NOMO-1 treated with dmso at 0.1 percent for 144 hours (cell line): ENCODE data around the gene TACC2.
"Not testable (repeated sequence)": the region's sequence is repeated elsewhere in the genome, so short reads cannot be mapped to it uniquely, and the experiment has no call there.

Source experiments
- DNase-seq: peaks from one replicate; lab custom pipeline; 2025; ENCODE audit not compliant: unreplicated experiment; lab: John Stamatoyannopoulos, UW

Gene TACC2

DNA sequence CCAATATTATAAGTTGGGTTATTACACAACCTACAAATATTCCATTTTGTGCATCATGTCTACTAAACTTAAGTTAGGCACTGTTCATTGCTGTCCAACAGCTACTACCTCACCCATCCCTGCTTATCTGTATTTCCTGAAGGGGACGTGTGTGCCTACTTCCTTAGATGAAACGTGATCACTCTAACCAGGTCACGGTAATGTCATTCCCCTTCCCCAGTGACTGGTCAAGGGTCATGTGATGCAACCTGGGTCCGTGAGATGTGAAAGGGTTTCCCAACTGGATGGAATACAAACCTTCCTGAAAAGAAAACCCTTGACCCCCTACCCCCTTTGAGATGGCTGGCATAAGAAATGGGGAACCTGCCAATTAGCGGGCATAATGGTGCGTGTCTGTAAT, 12.4 kb upstream of the TACC2 start:
- no peak for DNase-seq

DNA sequence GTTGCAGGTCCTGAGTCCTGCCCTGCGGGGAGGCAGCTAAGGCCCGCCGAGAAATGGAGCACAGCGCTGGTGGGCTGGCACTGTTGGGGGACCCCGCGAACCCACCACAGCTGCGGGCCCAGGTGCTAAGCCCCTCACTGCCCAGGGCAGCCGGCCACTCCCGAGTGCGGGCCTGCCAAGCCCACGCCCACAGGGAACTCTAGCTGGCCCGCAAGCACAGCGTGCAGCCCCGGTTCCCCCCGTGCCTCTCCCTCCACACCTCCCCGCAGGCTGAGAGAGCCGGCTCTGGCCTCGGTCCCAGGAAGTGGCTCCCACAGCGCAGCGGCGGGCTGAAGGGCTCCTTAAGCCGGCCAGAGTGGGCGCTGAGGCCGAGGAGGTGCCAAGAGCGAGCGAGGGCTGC, 10.5 kb upstream of the TACC2 start:
- DNase-seq: no peak

DNA sequence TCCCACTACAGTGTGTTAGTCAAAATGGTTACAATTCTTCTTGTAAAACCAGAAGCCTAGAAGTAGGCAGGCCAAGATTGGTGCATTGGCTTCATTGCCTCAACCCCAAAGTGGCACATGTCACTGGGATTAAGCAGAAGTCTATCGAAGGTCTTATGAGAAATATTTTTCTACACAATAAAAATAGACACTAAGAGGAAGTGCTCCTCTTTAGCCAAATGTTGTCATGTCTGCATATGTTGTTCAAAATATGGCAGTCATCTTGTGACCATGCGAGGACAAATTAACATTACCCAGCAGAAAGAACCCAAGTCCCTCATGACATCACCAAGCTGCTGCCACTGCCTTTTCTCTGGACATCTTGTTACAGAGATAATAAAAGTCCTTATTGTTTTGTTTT, 7.6 kb upstream of the TACC2 start:
- DNase-seq: no peak

DNA sequence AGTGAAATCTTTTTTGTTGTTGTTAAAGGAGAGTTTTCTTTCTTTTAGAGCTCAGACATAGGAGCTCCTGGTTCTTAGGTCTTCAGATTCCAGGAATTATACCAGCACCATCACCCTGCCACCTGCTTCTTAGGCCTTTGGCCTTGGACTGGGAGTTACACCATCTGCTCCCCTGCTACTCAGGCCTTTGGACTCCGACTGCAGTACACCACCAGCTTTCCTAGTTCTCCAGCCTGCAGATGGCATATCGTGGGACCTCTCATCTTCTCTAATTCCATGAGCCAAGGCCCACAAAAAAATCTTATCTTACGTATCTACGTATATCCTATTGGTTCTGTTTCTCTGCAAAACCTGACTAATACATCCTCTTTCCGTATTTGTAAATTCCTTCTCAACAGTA, 5.1 kb upstream of the TACC2 start:
- DNase-seq: no peak

DNA sequence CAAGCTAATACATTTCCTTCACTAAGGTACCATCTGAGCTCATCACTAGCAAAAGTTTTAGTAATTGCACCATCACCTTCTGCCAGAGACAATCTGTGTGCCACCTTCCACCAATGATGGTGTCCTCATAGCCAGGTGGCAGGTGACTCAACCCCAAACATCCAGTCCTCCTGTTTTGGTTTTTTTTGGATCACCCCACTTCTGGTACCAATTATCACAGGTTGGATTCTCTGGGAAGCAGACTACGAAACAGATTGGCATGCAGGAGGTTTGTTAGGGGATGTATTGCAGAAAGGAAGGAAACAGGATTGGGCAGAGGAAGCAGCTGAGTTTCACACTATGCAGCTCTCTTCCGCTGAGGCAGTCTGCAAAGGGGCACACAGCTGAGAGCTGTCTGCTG, 4.5 kb upstream of the TACC2 start:
- DNase-seq: no peak

DNA sequence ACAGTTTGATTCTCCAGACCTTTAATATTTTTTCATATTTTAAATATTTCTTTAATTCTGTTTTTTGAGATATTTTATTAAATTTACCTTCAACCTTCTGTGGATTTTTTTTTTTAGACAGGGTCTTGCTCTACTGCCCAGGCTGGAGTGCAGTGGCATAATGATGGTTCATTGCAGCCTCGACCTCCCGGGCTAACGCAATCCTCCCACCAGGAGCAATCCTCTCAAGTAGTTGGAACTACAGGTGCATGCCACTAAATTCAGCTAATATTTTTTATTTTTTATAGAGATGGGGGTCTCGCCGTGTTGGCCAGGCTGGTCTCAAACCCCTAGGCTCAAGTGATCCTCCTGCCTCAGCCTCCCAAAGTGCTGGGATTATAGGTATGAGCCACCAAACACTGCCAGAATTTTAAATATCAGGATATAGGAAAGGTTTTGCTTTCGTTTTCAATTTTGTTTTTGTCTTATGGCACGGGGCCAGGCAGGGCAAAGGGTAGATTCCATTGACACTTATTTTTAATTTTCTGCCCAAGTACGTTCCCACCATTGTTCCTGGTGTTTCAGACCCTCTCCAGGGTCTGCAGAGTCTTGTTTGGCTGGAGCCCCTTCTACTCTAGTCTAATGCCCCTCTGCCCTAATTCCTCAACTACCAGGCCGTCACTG, 1.2 kb downstream of the TACC2 start:
- DNase-seq: no peak

DNA sequence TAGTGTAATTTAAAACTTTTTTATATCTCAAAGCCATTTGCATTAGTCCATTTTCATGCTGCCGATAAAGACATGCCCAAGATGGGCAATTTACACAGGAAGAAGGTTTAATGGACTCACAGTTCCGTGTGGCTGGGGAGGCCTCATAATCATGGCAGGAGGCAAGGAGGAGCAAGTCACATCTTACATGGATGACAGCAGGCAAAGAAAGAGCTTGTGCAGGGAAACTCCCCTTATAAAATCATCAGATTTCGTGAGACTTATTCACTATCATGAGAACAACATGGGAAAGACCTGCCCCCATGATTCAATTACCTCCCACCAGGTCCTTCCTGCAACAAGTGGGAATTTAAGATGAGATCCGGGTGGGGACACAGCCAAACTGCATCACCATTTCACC, 2.8 kb downstream of the TACC2 start:
- DNase-seq: not testable (repeated sequence)

DNA sequence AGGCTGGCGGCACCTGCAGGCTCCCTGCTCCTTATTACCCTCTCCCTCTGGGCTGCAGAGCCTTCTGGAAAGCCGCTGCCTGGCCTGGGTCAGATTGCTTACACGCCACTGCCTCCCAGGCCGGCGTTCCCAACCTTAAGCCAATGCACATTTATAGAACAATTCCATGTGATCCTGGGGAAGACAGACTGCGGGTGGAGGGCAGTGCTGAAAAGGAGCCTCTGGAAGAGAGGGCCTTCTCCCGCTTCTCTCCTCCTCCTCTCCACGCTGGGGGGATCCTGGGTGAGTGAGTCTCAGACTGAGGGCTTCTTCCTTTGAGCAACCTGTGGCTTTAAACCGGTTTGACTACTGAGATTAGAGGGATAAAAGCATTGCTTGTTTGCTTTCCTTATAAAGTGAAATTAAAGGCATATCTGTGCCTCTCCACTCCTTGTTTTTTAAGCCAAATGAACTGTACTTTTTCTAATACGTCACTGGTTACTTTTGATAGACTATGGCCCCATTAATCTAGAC, 5.5 kb downstream of the TACC2 start:
- no peak for DNase-seq

DNA sequence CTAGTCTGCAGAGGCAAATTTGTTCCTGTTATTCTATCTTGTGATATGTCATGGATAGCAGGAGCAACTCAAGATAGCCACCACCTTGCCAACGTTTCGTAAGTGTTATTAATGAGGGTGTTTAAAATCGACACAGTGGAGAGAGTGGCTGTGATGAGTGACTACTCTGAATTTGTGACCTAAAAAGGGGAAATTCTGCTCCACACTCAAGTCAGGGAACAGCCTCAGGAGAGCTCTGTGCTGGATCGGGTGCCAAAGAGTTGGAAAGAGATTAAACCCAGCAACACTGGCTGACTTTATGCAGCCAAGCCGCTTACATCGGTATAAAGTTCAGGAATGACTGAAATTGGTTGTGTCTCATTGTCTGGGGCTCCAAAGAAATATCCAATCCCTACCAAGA, 9.5 kb downstream of the TACC2 start:
- no peak for DNase-seq

DNA sequence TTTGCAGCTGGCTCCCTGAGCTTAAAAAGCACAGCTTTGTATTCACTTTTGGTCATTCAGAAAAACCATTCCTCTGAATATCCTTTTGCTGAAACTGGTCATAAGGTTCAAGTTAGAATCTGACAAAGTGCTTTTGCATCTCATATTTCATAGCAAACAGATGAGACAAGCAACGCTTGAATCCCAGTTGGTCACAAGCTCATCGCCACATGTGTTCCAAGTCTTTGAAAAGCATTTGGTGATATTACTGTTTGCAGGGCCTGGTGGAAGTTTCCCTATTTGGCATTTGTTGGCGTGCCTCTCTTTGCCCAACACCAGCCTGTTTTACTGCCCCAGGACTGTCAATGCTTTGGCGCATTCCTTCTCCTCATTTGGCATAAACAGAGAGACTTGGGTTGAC, 10.3 kb downstream of the TACC2 start:
- DNase-seq: no peak

DNA sequence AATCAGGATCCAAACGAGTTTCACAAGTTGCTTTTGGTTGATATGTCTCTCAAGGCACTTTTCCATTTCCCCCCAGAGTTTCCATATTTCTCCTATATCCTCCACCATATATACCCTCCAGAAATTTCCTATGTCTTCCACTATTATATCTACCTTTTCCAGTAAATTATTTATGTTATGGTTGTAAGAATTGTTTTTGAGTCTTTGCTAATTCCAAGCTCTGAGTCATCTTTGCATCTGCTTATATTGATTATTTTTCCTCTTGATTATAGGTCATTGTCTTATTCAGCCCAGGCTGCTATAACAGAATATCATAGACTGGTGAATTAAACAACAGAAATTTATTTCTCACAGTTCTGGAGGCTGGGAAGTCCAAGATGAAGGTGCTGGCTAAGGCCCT, 12.7 kb downstream of the TACC2 start:
- DNase-seq: no peak

DNA sequence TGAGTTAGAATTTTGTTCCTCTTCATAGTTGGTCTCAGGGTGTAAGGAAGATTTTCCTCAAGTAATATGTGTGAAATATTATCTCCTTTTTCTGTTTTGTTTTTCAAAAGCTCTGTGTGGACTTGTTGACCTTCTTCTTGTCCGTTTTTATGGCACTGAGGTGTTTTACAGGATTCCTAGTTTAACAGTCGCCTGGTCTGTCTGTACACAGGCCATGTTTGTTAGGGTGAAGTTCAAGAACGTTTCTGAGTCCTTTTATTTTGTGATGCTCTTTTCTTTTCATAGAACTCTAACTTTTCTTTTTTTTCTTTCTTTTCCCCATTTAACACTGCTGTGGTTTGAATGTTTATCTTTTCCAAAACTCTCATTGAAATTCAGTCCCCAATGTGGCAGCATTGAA, 18.5 kb downstream of the TACC2 start:
- DNase-seq: no peak

DNA sequence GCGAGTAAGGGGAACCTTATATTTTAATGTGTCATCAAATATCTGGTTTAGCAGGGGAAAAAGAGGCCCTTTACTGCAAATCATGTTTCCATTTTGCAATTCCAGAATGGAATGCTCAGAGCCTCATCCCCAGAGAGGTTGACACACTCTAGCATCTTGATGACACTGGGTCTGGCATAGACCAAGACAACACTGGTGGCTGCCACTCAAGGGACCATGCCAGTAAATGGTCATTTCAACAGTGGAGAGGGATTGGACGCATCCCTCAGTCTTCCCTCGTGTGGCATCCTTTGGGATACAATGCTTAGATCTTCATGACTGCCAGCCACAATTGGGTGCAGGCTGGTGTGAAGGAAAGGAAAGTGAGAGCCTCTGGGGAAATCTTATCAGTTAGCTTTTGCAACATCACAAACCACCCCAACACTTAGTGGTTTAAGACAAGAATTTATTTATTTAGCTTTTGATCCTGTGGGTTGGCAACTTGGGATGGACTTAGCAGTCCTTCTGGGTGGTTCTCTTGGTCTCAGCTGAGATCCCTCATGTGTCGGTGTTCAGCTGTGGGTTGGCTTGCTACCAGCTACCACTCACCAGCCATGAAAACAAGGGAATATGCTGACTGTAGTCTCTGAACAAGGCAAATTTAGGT, 21.6 kb downstream of the TACC2 start:
- no peak for DNase-seq

DNA sequence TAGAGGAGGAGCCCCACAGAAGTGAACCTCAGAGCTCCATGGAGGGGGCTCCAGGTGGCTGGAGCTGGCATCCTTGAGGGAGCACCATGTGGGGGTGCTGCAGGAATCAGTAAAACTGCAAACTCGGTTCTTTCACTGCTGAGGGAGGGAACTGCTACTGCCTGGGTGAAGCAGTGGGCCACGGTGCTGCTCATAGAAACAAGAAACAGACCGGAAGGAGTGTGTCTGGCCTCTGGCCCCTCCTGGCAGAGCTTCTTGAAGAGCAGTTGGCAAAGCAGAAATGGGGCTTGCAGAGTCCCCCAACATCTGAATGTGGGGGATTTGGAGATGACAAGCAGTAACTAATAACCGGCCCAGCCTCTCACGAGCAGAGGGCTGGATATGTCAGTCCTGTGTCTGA, 23.8 kb downstream of the TACC2 start:
- DNase-seq: no peak

DNA sequence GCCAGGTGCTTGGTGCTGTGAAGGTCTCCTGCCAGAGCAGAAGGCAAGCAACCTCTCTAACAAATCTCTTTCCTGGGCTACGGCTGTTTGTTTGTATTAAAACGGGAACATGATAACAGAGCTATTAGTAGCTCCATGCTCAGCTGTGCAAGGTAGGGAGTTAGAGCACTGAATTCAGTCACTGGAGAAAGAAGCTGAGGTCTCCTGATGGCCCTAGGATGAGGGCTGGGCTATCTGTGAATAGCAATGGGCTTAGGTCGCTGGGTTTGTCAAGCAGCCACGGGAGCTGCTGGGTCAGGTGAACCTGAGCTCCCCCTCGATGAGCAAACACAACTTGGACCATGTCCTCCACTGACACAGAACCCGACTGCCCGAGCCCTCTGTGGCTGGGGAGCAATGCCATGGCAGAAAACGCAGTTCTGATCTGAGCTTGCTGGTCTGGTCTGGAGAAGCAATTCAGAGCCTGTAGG, 24.4 kb downstream of the TACC2 start:
- DNase-seq: no peak

DNA sequence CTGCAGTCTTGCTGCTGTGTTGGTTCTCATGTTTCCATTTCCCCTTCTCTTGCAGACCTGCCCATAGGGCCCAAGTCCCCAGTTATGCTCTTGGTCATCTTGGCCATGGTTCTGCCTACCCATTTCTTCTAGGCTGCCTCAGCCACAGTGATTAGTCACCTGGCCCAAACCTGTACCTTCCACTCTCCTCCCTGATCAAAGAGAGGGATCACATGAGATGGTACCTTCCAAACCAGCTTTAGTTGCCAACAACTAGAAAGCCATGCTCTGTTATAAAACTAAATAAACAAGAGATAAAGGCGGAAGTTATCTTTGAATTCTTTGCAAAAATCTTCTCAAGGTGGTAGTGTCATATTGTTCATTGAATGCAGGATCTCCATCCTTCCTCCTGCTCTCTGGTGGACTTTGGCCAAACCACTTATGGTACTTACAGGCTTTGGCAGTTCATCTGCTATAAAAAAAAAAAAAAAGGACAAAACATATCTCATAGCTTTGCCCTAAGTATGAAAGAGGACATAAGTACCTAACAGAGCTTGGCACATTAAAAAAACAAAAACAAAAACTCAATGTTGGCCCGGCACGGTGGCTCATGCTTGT, 25.8 kb downstream of the TACC2 start:
- DNase-seq: no peak

DNA sequence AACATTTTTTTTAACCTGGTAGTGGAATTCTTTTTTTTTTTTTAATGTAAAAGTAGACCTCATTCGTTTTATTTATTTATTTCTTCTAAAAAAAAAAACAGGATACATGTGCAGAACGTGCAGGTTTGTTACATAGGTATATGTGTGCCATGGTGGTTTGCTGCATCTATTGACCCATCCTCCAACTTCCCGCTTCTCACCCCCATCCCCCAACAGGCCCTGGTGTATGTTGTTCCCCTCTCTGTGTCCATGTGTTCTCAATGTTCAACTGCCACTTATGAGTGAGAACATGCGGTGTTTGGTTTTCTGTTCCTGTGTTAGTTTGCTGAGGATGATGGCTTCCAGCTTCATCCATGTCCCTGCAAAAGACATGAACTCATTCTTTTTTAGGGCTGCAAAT, 29.0 kb downstream of the TACC2 start:
- not testable (repeated sequence) for DNase-seq

DNA sequence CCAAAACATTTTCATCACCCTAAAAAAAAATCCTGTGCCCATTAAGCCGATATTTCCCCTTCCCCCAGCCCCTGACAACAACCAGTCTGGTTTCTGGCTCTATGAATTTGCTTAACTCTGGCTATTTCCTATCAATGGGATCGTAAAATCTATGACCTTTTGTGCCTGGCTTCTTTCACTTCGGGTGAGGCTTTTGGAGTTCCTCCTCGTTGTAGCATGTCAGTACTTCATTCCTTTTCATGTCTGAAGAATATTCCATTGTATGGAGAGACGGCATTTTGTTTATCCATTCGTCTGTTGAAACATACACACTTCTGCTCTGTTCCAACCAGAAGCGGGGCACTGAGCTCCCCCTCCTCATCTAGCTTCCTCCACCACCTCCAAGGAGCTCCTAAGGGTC, 29.5 kb downstream of the TACC2 start:
- DNase-seq: no peak

DNA sequence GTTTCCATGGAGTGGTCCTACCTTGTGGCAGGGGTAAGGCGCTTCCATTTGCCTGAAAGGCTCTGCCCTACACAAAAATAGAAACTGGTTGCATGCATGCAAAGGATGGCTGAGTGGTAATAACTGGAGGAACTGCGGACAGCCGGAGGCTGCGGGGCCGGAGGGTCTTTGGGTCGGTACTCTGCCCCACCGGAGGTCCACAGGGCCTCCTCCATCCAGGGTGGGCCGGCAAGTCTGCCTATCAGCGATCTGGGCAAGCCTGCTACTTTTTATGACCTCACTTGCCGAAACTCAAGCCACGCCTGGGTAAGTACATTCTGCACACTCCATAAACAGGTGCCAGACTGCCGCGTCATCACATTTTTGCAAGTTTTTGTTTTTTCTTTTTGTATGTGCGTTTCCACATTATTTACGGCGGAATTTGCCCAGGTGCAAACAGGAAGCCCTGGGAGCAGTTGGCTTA, 30.0 kb downstream of the TACC2 start:
- DNase-seq: peak; percentile 27

DNA sequence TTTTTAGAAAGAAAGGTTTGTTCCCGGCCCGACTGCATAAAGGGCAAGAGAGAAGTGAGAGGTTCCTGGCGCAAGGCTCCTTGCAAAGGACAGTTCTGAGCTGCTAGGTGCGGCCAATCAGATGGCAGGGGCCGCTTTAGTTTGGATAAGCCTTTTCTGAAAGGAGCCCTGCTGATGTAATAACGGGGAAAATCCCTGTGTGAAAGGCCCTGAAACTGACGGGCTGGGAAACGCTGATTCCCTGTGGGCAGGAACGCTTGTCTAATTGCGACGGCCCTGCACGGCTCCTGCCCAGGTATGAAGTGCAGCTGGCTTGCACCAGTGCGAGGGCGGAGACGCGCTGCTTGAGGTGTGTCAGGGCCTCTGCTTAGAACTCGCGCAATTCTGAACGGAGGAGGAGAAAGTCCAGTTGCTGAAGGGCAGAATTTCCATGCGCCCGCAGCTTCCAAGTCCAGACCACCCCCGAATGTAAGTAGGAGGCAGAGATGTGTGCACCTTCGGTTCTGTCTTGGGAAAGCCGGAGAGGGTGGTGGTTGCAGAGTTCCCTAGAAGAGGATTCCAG, 30.5 kb downstream of the TACC2 start:
- DNase-seq: no peak

DNA sequence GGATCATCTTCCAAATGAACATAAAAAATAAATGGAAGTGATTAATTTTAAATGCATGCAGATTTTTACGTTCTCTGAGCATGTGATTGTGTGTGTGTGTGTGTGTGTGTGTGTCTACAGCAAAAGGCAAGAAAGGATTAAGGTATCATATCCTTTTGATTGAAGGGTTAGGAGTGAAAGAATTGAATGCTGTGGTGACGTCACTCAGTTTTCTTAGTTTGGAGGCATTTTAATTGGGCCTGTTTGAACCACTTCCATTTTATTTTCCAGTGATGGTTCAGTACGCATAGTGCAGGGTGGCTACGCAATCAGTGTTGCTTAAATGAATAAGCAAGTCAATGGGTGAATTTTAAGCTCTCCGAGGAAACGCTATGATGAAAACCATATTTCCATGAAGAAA, 31.3 kb downstream of the TACC2 start:
- no peak for DNase-seq

DNA sequence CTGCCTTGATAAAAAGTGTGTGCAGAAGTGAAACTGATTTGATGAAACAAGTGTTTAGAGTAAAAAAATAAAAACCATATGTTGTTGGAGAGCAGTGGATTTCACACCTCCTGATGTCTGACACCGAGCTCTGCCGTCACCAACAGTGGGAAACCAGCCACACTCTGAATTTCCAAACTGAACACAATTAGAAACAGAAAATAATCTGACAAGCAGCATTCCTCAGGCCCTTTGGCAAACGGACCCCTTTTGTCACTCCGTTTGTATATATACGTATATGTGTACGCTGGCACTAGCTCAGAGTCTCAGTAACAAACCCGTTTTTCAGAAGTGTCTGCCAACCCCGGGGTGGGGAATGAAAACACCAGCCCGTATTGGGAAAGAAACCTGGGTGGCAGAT, 32.4 kb downstream of the TACC2 start:
- no peak for DNase-seq
